GM18498 (cell line): ENCODE results near the gene DYRK1A.

ENCODE experiments used
- ATAC-seq: cut with Tn5 transposase; IDR thresholded peaks from one replicate; pipeline ENCODE4 v1.9.1; 2021; ENCODE audit warnings: mild to moderate bottlenecking, moderate library complexity; ENCODE audit not compliant: unreplicated experiment

DYRK1A gene

GRCh38 chr21:37415939-37416338 is 49.4 kb downstream of the DYRK1A start:
- ATAC-seq: no peak

- no peak for ATAC-seq
Observed at GRCh38 chr21:37416914-37417313, 50.3 kb downstream of the DYRK1A start.

- no peak for ATAC-seq
Observed at GRCh38 chr21:37419228-37419906, 52.8 kb downstream of the DYRK1A start.

- no peak for ATAC-seq
Observed at GRCh38 chr21:37421306-37421705, 54.7 kb downstream of the DYRK1A start.

- ATAC-seq: no peak
Observed at GRCh38 chr21:37422382-37422781, 55.8 kb downstream of the DYRK1A start.

- no peak for ATAC-seq
Observed at GRCh38 chr21:37423103-37423502, 56.5 kb downstream of the DYRK1A start.

GRCh38 chr21:37424396-37424795 is 57.8 kb downstream of the DYRK1A start:
- ATAC-seq: no peak

- no peak for ATAC-seq
Observed at GRCh38 chr21:37425001-37425400, 58.4 kb downstream of the DYRK1A start.

- ATAC-seq: no peak
Observed at GRCh38 chr21:37425684-37426083, 59.1 kb downstream of the DYRK1A start.

GRCh38 chr21:37427221-37427620 is 60.6 kb downstream of the DYRK1A start:
- no peak for ATAC-seq

- no peak for ATAC-seq
Observed at GRCh38 chr21:37429356-37429755, 62.8 kb downstream of the DYRK1A start.

GRCh38 chr21:37430184-37430821 is 63.7 kb downstream of the DYRK1A start:
- no peak for ATAC-seq

GRCh38 chr21:37431243-37431642 is 64.7 kb downstream of the DYRK1A start:
- no peak for ATAC-seq

GRCh38 chr21:37432710-37433455 is 66.3 kb downstream of the DYRK1A start:
- ATAC-seq: no peak

- no peak for ATAC-seq
Observed at GRCh38 chr21:37433456-37433840, 66.9 kb downstream of the DYRK1A start.

- ATAC-seq: no peak
Observed at GRCh38 chr21:37435120-37435519, 68.5 kb downstream of the DYRK1A start.

- ATAC-seq: no peak
Observed at GRCh38 chr21:37435711-37436110, 69.1 kb downstream of the DYRK1A start.

GRCh38 chr21:37436174-37436573 is 69.6 kb downstream of the DYRK1A start:
- ATAC-seq: no peak

GRCh38 chr21:37437376-37438080 is 71.0 kb downstream of the DYRK1A start:
- no peak for ATAC-seq

- no peak for ATAC-seq
Observed at GRCh38 chr21:37443683-37444082, 77.1 kb downstream of the DYRK1A start.

- no peak for ATAC-seq
Observed at GRCh38 chr21:37445228-37445627, 78.7 kb downstream of the DYRK1A start.
